Parathyroid adenoma (tissue), 2 donors: ENCODE results near the gene PCDHGB1.
"Not testable (repeated sequence)": the region's sequence is repeated elsewhere in the genome, so short reads cannot be mapped to it uniquely, and the experiment has no call there.

ENCODE experiments used
- H2AFZ ChIP-seq: fragments of 300-600 bp; sonication (generic); one replicate; pipeline ENCODE4 v1.7.0; 2017; ENCODE audit warnings: antibody characterized with exemption, mild to moderate bottlenecking
- H3K27ac ChIP-seq: fragments of 300-600 bp; sonication (generic); one replicate; pipeline ENCODE4 v1.7.0; 2017
- H3K27me3 ChIP-seq: fragments of 300-600 bp; sonication (generic); one replicate; pipeline ENCODE4 v1.7.0; 2017; ENCODE audit warnings: low read length; ENCODE audit not compliant: control insufficient read depth, insufficient read depth
- H3K36me3 ChIP-seq: fragments of 300-600 bp; sonication (generic); one replicate; pipeline ENCODE4 v1.7.0; 2017; ENCODE audit warnings: low read length; ENCODE audit not compliant: control insufficient read depth, insufficient read depth
- H3K4me1 ChIP-seq: fragments of 300-600 bp; sonication (generic); one replicate; pipeline ENCODE4 v1.7.0; 2017; ENCODE audit warnings: control low read depth
- H3K4me2 ChIP-seq: fragments of 300-600 bp; sonication (generic); one replicate; pipeline ENCODE4 v1.7.0; 2017; ENCODE audit warnings: low read length
- H3K4me3 ChIP-seq: fragments of 300-600 bp; sonication (generic); one replicate; pipeline ENCODE4 v1.7.0; 2017; ENCODE audit warnings: low read depth, low read length
- H3K79me2 ChIP-seq: fragments of 300-600 bp; sonication (generic); one replicate; pipeline ENCODE4 v1.7.0; 2017; ENCODE audit warnings: control low read depth
- H3K9ac ChIP-seq: fragments of 300-600 bp; sonication (generic); one replicate; pipeline ENCODE4 v1.7.0; 2017; ENCODE audit warnings: mild to moderate bottlenecking
- H3K9me3 ChIP-seq: fragments of 300-600 bp; sonication (generic); one replicate; pipeline ENCODE4 v1.7.0; 2017; ENCODE audit warnings: low read length; ENCODE audit not compliant: control insufficient read depth
- CTCF ChIP-seq: fragments of 300-600 bp; sonication (generic); IDR thresholded peaks from one replicate; pipeline ENCODE4 v1.7.0; 2017; ENCODE audit warnings: antibody characterized with exemption, mild to moderate bottlenecking
- donor health status: primary hyperparathyroidism.

PCDHGB1 gene

GRCh38 chr5:141393267-141393666 is 43.4 kb downstream of the PCDHGB1 start:
- TF ChIP-seq CTCF: no peak
- Histone ChIP-seq H3K9ac (no peak overlapping the region), H3K4me1 (no peaks in the 10 kb centered on the region), H3K4me3 (no peak overlapping the region), H3K27ac (no peak overlapping the region), H3K4me2 (no peak overlapping the region), H2AFZ (no peak overlapping the region), H3K27me3 (no peaks in the 10 kb centered on the region), H3K36me3 (peaks cover 3% of the 10 kb centered on the region), H3K9me3 (no peaks in the 10 kb centered on the region), H3K79me2 (no peaks in the 10 kb centered on the region)

GRCh38 chr5:141394401-141395187 is 44.7 kb downstream of the PCDHGB1 start:
- H3K9me3 ChIP-seq, H3K4me3 ChIP-seq: not testable (repeated sequence)

GRCh38 chr5:141397756-141398551 is 48.1 kb downstream of the PCDHGB1 start, which contains the start of gene PCDHGB5:
TSS of gene PCDHGB5 (plus strand) at chr5:141397947. CDS start at chr5:141398128, 181 bp downstream.
- H3K9ac ChIP-seq, H3K4me1 ChIP-seq, H3K9me3 ChIP-seq, H3K36me3 ChIP-seq, H3K79me2 ChIP-seq, H3K27me3 ChIP-seq, H2AFZ ChIP-seq, H3K4me2 ChIP-seq: not testable (repeated sequence)
- TF ChIP-seq CTCF: peak; percentile 44
- Histone ChIP-seq H3K27ac (peak within 1 kb of the TSS; percentile 60), H3K4me3 (peak within 1 kb of the TSS; percentile 41)

More at GRCh38 chr5:141394401-141395187, 44.7 kb downstream of the PCDHGB1 start:
- H3K4me2 ChIP-seq, H3K9ac ChIP-seq, H3K4me1 ChIP-seq, H2AFZ ChIP-seq, H3K79me2 ChIP-seq, H3K27ac ChIP-seq, H3K27me3 ChIP-seq, H3K36me3 ChIP-seq: not testable (repeated sequence)

GRCh38 chr5:141398608-141399007 is 48.7 kb downstream of the PCDHGB1 start:
- no peaks in the 10 kb centered on the region for H3K79me2 ChIP-seq
- no peak overlapping the region for H3K4me2 ChIP-seq
- H3K27ac ChIP-seq: no peak overlapping the region
- H3K4me3 ChIP-seq: no peak overlapping the region
- H3K36me3 ChIP-seq: no peaks in the 10 kb centered on the region
- no peak overlapping the region for H3K9ac ChIP-seq
- H3K27me3 ChIP-seq: no peaks in the 10 kb centered on the region
- no peak overlapping the region for H2AFZ ChIP-seq
- peaks cover 5% of the 10 kb centered on the region for H3K9me3 ChIP-seq
- no peak for TF ChIP-seq CTCF
- no peaks in the 10 kb centered on the region for H3K4me1 ChIP-seq

GRCh38 chr5:141399555-141400258 is 49.8 kb downstream of the PCDHGB1 start:
- Histone ChIP-seq H3K9me3 (peaks cover 9% of the 10 kb centered on the region), H2AFZ (no peak overlapping the region), H3K9ac (no peak overlapping the region), H3K27me3 (no peaks in the 10 kb centered on the region), H3K4me2 (no peak overlapping the region), H3K27ac (no peak overlapping the region), H3K36me3 (no peaks in the 10 kb centered on the region), H3K4me1 (no peaks in the 10 kb centered on the region), H3K79me2 (no peaks in the 10 kb centered on the region), H3K4me3 (no peak overlapping the region)
- no peak for TF ChIP-seq CTCF
